ENCODE data around the gene TADA2A.

The TADA2A gene

GRCh38 chr17:37489197-37490001, 82.7 kb downstream of the TADA2A start, which contains the start of gene DUSP14:
TSS of gene DUSP14 (plus strand) at chr17:37489891. CDS start at chr17:37512273, 22,382 bp downstream.
- H3K36me3 ChIP-seq (ENCODE audit: control insufficient read depth in 2 of 2, insufficient read depth in 1 of 2, low read length in 2 of 2): no peaks in the 10 kb centered on the region
- ChIA-PET CTCF (no interaction called here), POLR2A (interaction anchor here (0.6 to 1.0 kb wide), 5 partner anchors 8 to 130 kb away, joined by 3 to 7 read pairs (median 4); no protein-coding TSS in a partner anchor)
- peaks cover 16% of the 10 kb centered on the region for H3K4me1 ChIP-seq (ENCODE audit: control insufficient read depth, insufficient read depth, low read length)
- H3K9me3 ChIP-seq (ENCODE audit: control insufficient read depth, insufficient read depth, low read depth, low read length): no peaks in the 10 kb centered on the region
- H3K27ac ChIP-seq (ENCODE audit: extremely low read depth, low read depth, low read length): peak within 1 kb of the TSS; percentile 94
- H3K4me3 ChIP-seq (ENCODE audit: low read depth, low read length): peak within 1 kb of the TSS; percentile 74
- TF ChIP-seq ZNF341 (tag by site-specific recombination; IDR thresholded peaks at IDR 0.05; ENCODE audit: low read depth) (no peak), ZNF37A (tag by site-specific recombination; IDR thresholded peaks at IDR 0.05) (no peak), ZNF423 (tag by site-specific recombination; IDR thresholded peaks at IDR 0.05) (no peak), ZNF221 (tag by site-specific recombination; IDR thresholded peaks at IDR 0.05; ENCODE audit: borderline replicate concordance) (no peak), ZBTB1 (tag by site-specific recombination; IDR thresholded peaks at IDR 0.05) (no peak), ZXDB (tag by site-specific recombination; IDR thresholded peaks at IDR 0.05) (peak; percentile 47; the same call in 1 of the 2 replicates), ZNF223 (tag by site-specific recombination; IDR thresholded peaks at IDR 0.05) (no peak), ZNF529 (tag by site-specific recombination; IDR thresholded peaks at IDR 0.05; ENCODE audit: insufficient replicate concordance) (no peak), SCRT2 (tag by site-specific recombination; IDR thresholded peaks at IDR 0.05) (peak; percentile 36; the same call in 1 of the 2 replicates), ZNF274 (IDR thresholded peaks at IDR 0.05; ENCODE audit: low read length) (no peak), ZNF274 (tag by site-specific recombination; IDR thresholded peaks at IDR 0.05; ENCODE audit: borderline replicate concordance) (no peak), ZFHX2 (tag by site-specific recombination; conservative IDR thresholded peaks at IDR 0.05) (peak; percentile 20; the same call in 1 of the 2 replicates), ZNF121 (tag by site-specific recombination; IDR thresholded peaks at IDR 0.05) (no peak), ZSCAN5A (tag by site-specific recombination; IDR thresholded peaks at IDR 0.05) (no peak), ZNF391 (tag by site-specific recombination; IDR thresholded peaks at IDR 0.05; ENCODE audit: borderline replicate concordance, low read depth) (no peak), ZNF19 (tag by site-specific recombination; IDR thresholded peaks at IDR 0.05; ENCODE audit: low read depth) (no peak), ZNF2 (tag by site-specific recombination; IDR thresholded peaks at IDR 0.05) (0 out of 2 replicates have a peak, but pooled peaks have one; percentile 27), KLF1 (tag by site-specific recombination; IDR thresholded peaks at IDR 0.05) (peak; percentile 35; the same call in 1 of the 2 replicates), ZNF837 (tag by site-specific recombination; IDR thresholded peaks at IDR 0.05) (no peak), ZBTB44 (tag by site-specific recombination; IDR thresholded peaks at IDR 0.05) (no peak), EGR2 (tag by site-specific recombination; IDR thresholded peaks at IDR 0.05; ENCODE audit: low read depth) (no peak), ZNF76 (tag by site-specific recombination; IDR thresholded peaks at IDR 0.05; ENCODE audit: borderline replicate concordance, low read depth) (peak; percentile 26; the same call in 1 of the 2 replicates), KLF7 (tag by site-specific recombination; IDR thresholded peaks at IDR 0.05; ENCODE audit: borderline replicate concordance) (peak; percentile 62; the same call in 1 of the 2 replicates), ZNF658 (tag by site-specific recombination; IDR thresholded peaks at IDR 0.05) (no peak), ZNF449 (tag by site-specific recombination; IDR thresholded peaks at IDR 0.05) (0 out of 2 replicates have a peak, but pooled peaks have one; percentile 25), ZBTB20 (tag by site-specific recombination; IDR thresholded peaks at IDR 0.05) (peak; percentile 68), ZNF175 (tag by site-specific recombination; IDR thresholded peaks at IDR 0.05) (no peak), SP7 (tag by site-specific recombination; IDR thresholded peaks at IDR 0.05) (no peak; the same call in 1 of the 2 replicates), ZBTB8A (tag by site-specific recombination; IDR thresholded peaks at IDR 0.05) (peak; percentile 50)
- TF ChIP-seq, protein P1, sequence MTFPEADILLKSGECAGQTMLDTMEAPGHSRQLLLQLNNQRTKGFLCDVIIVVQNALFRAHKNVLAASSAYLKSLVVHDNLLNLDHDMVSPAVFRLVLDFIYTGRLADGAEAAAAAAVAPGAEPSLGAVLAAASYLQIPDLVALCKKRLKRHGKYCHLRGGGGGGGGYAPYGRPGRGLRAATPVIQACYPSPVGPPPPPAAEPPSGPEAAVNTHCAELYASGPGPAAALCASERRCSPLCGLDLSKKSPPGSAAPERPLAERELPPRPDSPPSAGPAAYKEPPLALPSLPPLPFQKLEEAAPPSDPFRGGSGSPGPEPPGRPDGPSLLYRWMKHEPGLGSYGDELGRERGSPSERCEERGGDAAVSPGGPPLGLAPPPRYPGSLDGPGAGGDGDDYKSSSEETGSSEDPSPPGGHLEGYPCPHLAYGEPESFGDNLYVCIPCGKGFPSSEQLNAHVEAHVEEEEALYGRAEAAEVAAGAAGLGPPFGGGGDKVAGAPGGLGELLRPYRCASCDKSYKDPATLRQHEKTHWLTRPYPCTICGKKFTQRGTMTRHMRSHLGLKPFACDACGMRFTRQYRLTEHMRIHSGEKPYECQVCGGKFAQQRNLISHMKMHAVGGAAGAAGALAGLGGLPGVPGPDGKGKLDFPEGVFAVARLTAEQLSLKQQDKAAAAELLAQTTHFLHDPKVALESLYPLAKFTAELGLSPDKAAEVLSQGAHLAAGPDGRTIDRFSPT (tag by site-specific recombination; IDR thresholded peaks at IDR 0.05): no peak

Data from HEK293 (cell line).